H1 (cell line): ENCODE results near the gene ITPR3. TPM values are rescaled to one million over a fixed set of nuclear protein-coding genes. Genes with fewer than 3 reads are reported as not detected.
A peak's percentile ranks its signal among the peaks of the same experiment; 100 is the strongest.

Experiments
- CTCF ChIA-PET: fragments of 300-600 bp; sonication (Branson Sonifier 250); formaldehyde crosslinking; loops from one replicate; lab custom pipeline; 2021; ENCODE audit not compliant: partially characterized antibody; lab: Charles Lee
- POLR2A ChIA-PET: fragments of 300-600 bp; sonication (Branson Sonifier 250); formaldehyde crosslinking; loops from one replicate; lab custom pipeline; 2021; ENCODE audit warnings: inconsistent platforms; ENCODE audit not compliant: partially characterized antibody; lab: Charles Lee
- DNase-seq, 2 experiments: peaks; one replicate each; pipeline versions ENCODE4 v3.0.0 to v3.0.0-alpha.2; 2010 to 2022; ENCODE audit warnings: low spot score in 2 of 2, low read depth in 1 of 2, mixed read lengths in 1 of 2
- FAIRE-seq: peaks from 2 replicates; lab custom pipeline; 2011; peaks lifted over from hg19 to GRCh38; lab: Jason Lieb, UNC
- H2AFZ ChIP-seq: 2 replicates; pipeline ENCODE4 v1.8.1; 2012; ENCODE audit warnings: low read length, inconsistent platforms
- H2AK5ac ChIP-seq: 2 replicates; pipeline ENCODE4 v1.6.1; 2013; ENCODE audit warnings: low read depth, low read length
- H2BK120ac ChIP-seq: replicated peaks from 2 replicates; pipeline ENCODE3; 2013; ENCODE audit warnings: low read depth, low read length, inconsistent platforms
- H2BK12ac ChIP-seq: 2 replicates; pipeline ENCODE4 v1.6.1; 2013; ENCODE audit warnings: low read depth, low read length
- H2BK15ac ChIP-seq: 2 replicates; pipeline ENCODE4 v1.6.1; 2013; ENCODE audit warnings: low read length
- H2BK20ac ChIP-seq: 2 replicates; pipeline ENCODE4 v1.6.1; 2013; ENCODE audit warnings: low read length
- H2BK5ac ChIP-seq: 2 replicates; pipeline ENCODE4 v1.6.1; 2013; ENCODE audit warnings: low read depth, low read length
- H3K14ac ChIP-seq: 2 replicates; pipeline ENCODE4 v1.6.1; 2013; ENCODE audit warnings: inconsistent platforms; ENCODE audit not compliant: insufficient read length
- H3K18ac ChIP-seq: 2 replicates; pipeline ENCODE4 v1.6.1; 2013; ENCODE audit warnings: low read length; ENCODE audit errors: extremely low read depth
- H3K23ac ChIP-seq: 2 replicates; pipeline ENCODE4 v1.6.1; 2013; ENCODE audit warnings: inconsistent platforms; ENCODE audit not compliant: insufficient read length
- H3K23me2 ChIP-seq: 2 replicates; pipeline ENCODE4 v1.6.1; 2013; ENCODE audit warnings: low read depth, low read length
- H3K27ac ChIP-seq: 2 replicates; pipeline ENCODE4 v1.6.1; 2011; ENCODE audit warnings: low read depth, low read length, inconsistent platforms
- H3K27me3 ChIP-seq, 4 experiments: replicated peaks in 1 of 4; 1 replicate in 1 of 4; 2 replicates in 3 of 4; pipeline versions ENCODE4 v1.6.1 to v1.8.1; 2011 to 2013; ENCODE audit warnings: low read length in 3 of 4, mild to moderate bottlenecking in 3 of 4, inconsistent platforms in 2 of 4, mixed read lengths in 2 of 4, moderate library complexity in 1 of 4; ENCODE audit not compliant: control insufficient read depth in 3 of 4, insufficient read depth in 3 of 4; ENCODE audit errors: extremely low read depth in 1 of 4
- H3K36me3 ChIP-seq, 4 experiments: 2 replicates each; pipeline versions ENCODE4 v1.6.1 to v1.8.1; 2011 to 2013; ENCODE audit warnings: mild to moderate bottlenecking in 4 of 4, low read length in 3 of 4, moderate library complexity in 2 of 4, control low read depth in 1 of 4, inconsistent platforms in 1 of 4; ENCODE audit not compliant: insufficient read depth in 4 of 4, control insufficient read depth in 2 of 4
- H3K4ac ChIP-seq: replicated peaks from 2 replicates; pipeline ENCODE3; 2013; ENCODE audit warnings: low read length, low read depth, mixed read lengths, inconsistent platforms; ENCODE audit not compliant: insufficient read length
- H3K4me1 ChIP-seq, 4 experiments: replicated peaks in 1 of 4; 1 replicate in 1 of 4; 2 replicates in 3 of 4; pipeline versions ENCODE4 v1.6.1 to v1.8.1; 2011 to 2013; ENCODE audit warnings: low read length in 3 of 4, inconsistent platforms in 2 of 4, mixed read lengths in 1 of 4; ENCODE audit not compliant: insufficient read depth in 4 of 4, control insufficient read depth in 3 of 4
- H3K4me2 ChIP-seq, 2 experiments: 2 replicates each; pipeline versions ENCODE4 v1.6.1 to v1.8.1; 2011 to 2013; ENCODE audit warnings: low read depth in 2 of 2, low read length in 2 of 2, control low read depth in 1 of 2, inconsistent platforms in 1 of 2, mild to moderate bottlenecking in 1 of 2; ENCODE audit not compliant: insufficient read depth in 1 of 2
- H3K4me3 ChIP-seq, 4 experiments: fragments of 200-600, 300-600 bp in 1 of 4; sonication (generic), shearing (Covaris generic), sonication (Bioruptor Twin) in 1 of 4; 2 replicates each; pipeline versions ENCODE4 v1.5.1 to v1.8.1; 2011 to 2016; ENCODE audit warnings: low read length in 4 of 4, low read depth in 3 of 4, control low read depth in 2 of 4, inconsistent platforms in 2 of 4, mild to moderate bottlenecking in 2 of 4, mixed read lengths in 1 of 4, moderate library complexity in 1 of 4; ENCODE audit not compliant: insufficient read depth in 2 of 4; ENCODE audit errors: extremely low read depth in 1 of 4
- H3K56ac ChIP-seq: replicated peaks from 2 replicates; pipeline ENCODE3; 2013; ENCODE audit warnings: low read depth, mild to moderate bottlenecking, mixed read lengths, low read length, inconsistent platforms; ENCODE audit not compliant: insufficient read length
- H3K79me1 ChIP-seq: 2 replicates; pipeline ENCODE4 v1.6.1; 2013; ENCODE audit warnings: low read depth, low read length, control low read depth
- H3K79me2 ChIP-seq, 2 experiments: 2 replicates each; pipeline versions ENCODE4 v1.6.1 to v1.8.1; 2012 to 2013; ENCODE audit warnings: low read length in 2 of 2, mild to moderate bottlenecking in 2 of 2, inconsistent platforms in 1 of 2; ENCODE audit not compliant: insufficient read depth in 2 of 2, control insufficient read depth in 1 of 2
- H3K9ac ChIP-seq, 4 experiments: replicated peaks in 1 of 4; 1 replicate in 1 of 4; 2 replicates in 3 of 4; pipeline versions ENCODE4 v1.6.1 to v1.8.1; 2011 to 2013; ENCODE audit warnings: low read depth in 3 of 4, low read length in 3 of 4, control low read depth in 2 of 4, mild to moderate bottlenecking in 2 of 4, moderate library complexity in 2 of 4, inconsistent platforms in 1 of 4; ENCODE audit errors: extremely low read depth in 1 of 4
- H3K9me3 ChIP-seq, 2 experiments: 2 replicates each; pipeline versions ENCODE4 v1.6.1 to v1.8.1; 2012 to 2013; ENCODE audit warnings: mild to moderate bottlenecking in 2 of 2, moderate library complexity in 2 of 2, control low read depth in 1 of 2, inconsistent platforms in 1 of 2, low read depth in 1 of 2, low read length in 1 of 2, mixed read lengths in 1 of 2; ENCODE audit not compliant: insufficient read depth in 2 of 2
- H4K20me1 ChIP-seq, 2 experiments: replicated peaks in 1 of 2; 2 replicates each; pipeline versions ENCODE3 to v1.8.1; 2011 to 2013; ENCODE audit warnings: inconsistent platforms in 2 of 2, low read length in 2 of 2, mild to moderate bottlenecking in 1 of 2; ENCODE audit not compliant: insufficient read depth in 2 of 2, control insufficient read depth in 1 of 2
- H4K5ac ChIP-seq: 2 replicates; pipeline ENCODE4 v1.6.1; 2013; ENCODE audit warnings: low read length, low read depth, mixed read lengths, inconsistent platforms; ENCODE audit not compliant: insufficient read length
- H4K8ac ChIP-seq: 2 replicates; pipeline ENCODE4 v1.8.0; 2013; ENCODE audit warnings: mild to moderate bottlenecking, moderate library complexity, low read length, inconsistent platforms; ENCODE audit not compliant: insufficient read depth; ENCODE audit errors: extremely low read depth
- H4K91ac ChIP-seq: replicated peaks from 2 replicates; pipeline ENCODE3; 2013; ENCODE audit warnings: low read length, mixed read lengths, inconsistent platforms; ENCODE audit not compliant: insufficient read length
- JUN ChIP-seq: IDR thresholded peaks from 2 replicates; pipeline ENCODE4 v1.6.1; 2011; ENCODE audit warnings: low read depth, mild to moderate bottlenecking, improper control_type of control experiment, low read length
- JUND ChIP-seq: IDR thresholded peaks from 2 replicates; pipeline ENCODE4 v1.6.1; 2011; ENCODE audit warnings: mild to moderate bottlenecking, improper control_type of control experiment, low read length
- POLR2A ChIP-seq, 2 experiments: IDR thresholded peaks; 1 replicate in 1 of 2; 2 replicates in 1 of 2; pipeline ENCODE4 v1.6.1; 2011; ENCODE audit warnings: low read depth in 2 of 2, low read length in 2 of 2, mild to moderate bottlenecking in 2 of 2; ENCODE audit errors: control extremely low read depth in 1 of 2
- SP4 ChIP-seq: IDR thresholded peaks from 2 replicates; pipeline ENCODE4 v1.6.1; 2012; ENCODE audit warnings: low read length, inconsistent platforms
- WGBS, 2 experiments: shearing (Covaris generic) in 1 of 2; methylation state at CpG; one replicate each; pipeline versions ENCODE4 v1.1.6 to v1.1.7; 2013 to 2015; ENCODE audit warnings: low lambda C conversion rate in 2 of 2, mixed read lengths in 2 of 2, inconsistent platforms in 1 of 2, low coverage in 1 of 2, missing lambda C conversion rate in 1 of 2; ENCODE audit not compliant: insufficient replicate concordance in 2 of 2, insufficient coverage in 1 of 2, insufficient read length in 1 of 2; ENCODE audit errors: extremely low coverage in 1 of 2, missing lambda C conversion rate in 1 of 2; 5-methylcytosine and 5-hydroxymethylcytosine counted together
- polyA plus RNA-seq, 7 experiments: library from polyadenylated mRNA; depleted of rRNA in 3 of 7; stranded (reverse) in 5 of 7; unstranded in 2 of 7; fragments of >200 nt in 5 of 7; fragments of 200-250 nt in 2 of 7; gene quantifications; 1 replicate in 5 of 7; 2 replicates in 1 of 7; 4 replicates in 1 of 7; pipeline versions ENCODE4 v1.2.1 to v1.2.3, GENCODE V29; 2011 to 2013; ENCODE audit warnings: missing spikeins in 2 of 7, mixed read lengths in 2 of 7
- total RNA-seq: library from RNA; stranded (reverse); fragmentation: NEBNext Ultra II Directional; extraction: Animal tissue kit (Norgen Biotek cat#: 25700); gene quantifications from 2 replicates; pipeline ENCODE4 v1.2.1, GENCODE V29; 2021

The ITPR3 gene
- total and polyA plus RNA-seq, 2 of the 8 experiments (the other 6 are each of a cell fraction or from before 2014, with no cell fraction given): 29.1 to 45.7 TPM

DNA sequence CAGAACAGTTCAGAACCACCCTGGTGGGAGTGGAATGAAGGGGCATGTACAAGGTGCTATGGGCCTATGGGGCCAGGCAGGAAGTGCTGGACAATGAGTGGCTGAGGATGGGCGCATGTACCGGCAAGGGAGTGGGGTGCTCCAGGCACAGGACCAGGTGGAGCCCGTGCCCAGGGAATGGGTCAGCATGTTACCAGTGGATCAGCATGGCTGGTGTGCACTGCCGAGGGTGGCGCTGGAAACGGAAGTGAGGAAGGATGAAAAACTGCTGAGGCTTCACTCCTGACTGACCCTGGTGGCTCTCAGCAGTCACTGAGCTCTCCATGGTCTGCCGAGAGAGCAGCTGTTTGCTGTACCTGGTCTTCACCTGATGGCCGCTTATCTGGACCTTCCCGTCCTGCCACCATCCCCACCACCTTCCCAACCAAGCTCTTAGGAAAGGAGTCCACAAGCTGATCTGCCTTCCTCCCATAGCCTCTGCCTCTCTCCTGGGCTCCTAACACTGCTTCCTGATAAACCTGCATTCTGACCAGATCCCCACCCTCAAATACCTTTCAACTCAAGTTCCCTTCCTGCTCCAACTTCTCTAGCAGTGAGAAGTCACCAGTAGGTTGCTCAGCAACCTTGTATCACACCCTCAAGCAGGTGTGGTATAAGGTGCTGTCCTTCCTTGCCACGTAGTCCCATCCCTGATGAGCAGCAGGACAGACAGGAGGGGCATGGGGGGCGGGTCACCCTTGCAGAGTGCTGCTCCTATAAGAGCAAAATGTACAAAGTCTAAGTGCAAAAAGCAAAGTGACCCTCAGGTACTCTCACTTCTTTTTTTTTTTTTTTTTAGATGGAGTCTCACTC, 83.3 kb downstream of the ITPR3 start:
- FAIRE-seq (no peak), DNase-seq (no peak)
- no peaks in the 10 kb centered on the region for H3K9me3 ChIP-seq
- H3K56ac ChIP-seq: no peak overlapping the region
- no peak overlapping the region; the same call in 1 of the 2 replicates for H2BK5ac ChIP-seq
- peak in 1 of 2 experiments; percentile 26; a peak in 1 of 3 replicates for TF ChIP-seq POLR2A (IDR thresholded peaks at IDR 0.05; ENCODE audit: control extremely low read depth in 1 of 2, low read depth in 2 of 2, low read length in 2 of 2)
- TF ChIP-seq SP4: no peak
- no peak for TF ChIP-seq JUN
- no peak for TF ChIP-seq JUND
- no peak overlapping the region for H4K91ac ChIP-seq
- H3K27me3 ChIP-seq: no peaks in the 10 kb centered on the region
- no peak overlapping the region for H3K4ac ChIP-seq
- no peak overlapping the region for H3K9ac ChIP-seq
- H3K14ac ChIP-seq: no peak overlapping the region
- ChIA-PET POLR2A (interaction anchor here (0.7 to 2.4 kb wide), 6 partner anchors 10 to 58 kb away, joined by 3 to 7 read pairs (median 4); no protein-coding TSS in a partner anchor), CTCF (interaction anchor here (0.6 to 1.8 kb wide), 6 partner anchors 18 to 115 kb away, joined by 3 to 5 read pairs (median 4); no protein-coding TSS in a partner anchor)
- no peak overlapping the region for H3K23ac ChIP-seq
- no peaks in the 10 kb centered on the region; a peak in 1 of 7 replicates for H3K4me1 ChIP-seq
- no peak overlapping the region for H4K5ac ChIP-seq
- H2BK120ac ChIP-seq: no peak overlapping the region
- no peak overlapping the region for H3K4me3 ChIP-seq
- H3K27ac ChIP-seq: no peak overlapping the region
- peaks cover 5 to 17% of the 10 kb centered on the region in 2 experiments for H4K20me1 ChIP-seq
- 0 out of 2 replicates have a peak overlapping the region, but pooled peaks have one; percentile 14 for H2BK12ac ChIP-seq
- H2AK5ac ChIP-seq: no peak overlapping the region
- no peak overlapping the region for H2BK15ac ChIP-seq
- no peak overlapping the region for H2AFZ ChIP-seq
- peaks cover 6 to 27% (median 14%) of the 10 kb centered on the region in 4 experiments for H3K36me3 ChIP-seq
- WGBS, 2 experiments: 97% methylated on average over 11 of the region's 11 CpGs; no CpG with 5 or more reads in 1 of the 2 experiments
- no peak overlapping the region for H3K4me2 ChIP-seq
- no peaks in the 10 kb centered on the region; a peak in 1 of 4 replicates for H3K79me2 ChIP-seq
- H3K23me2 ChIP-seq: no peaks in the 10 kb centered on the region
- no peak overlapping the region for H2BK20ac ChIP-seq
- H3K79me1 ChIP-seq: peaks cover 12% of the 10 kb centered on the region
- no peak overlapping the region for H4K8ac ChIP-seq
- H3K18ac ChIP-seq: no peak overlapping the region
